HG03103 (cell line): Measurements from ENCODE around the gene LRP1.

Experiments used
- ATAC-seq: cut with Tn5 transposase; IDR thresholded peaks from one replicate; pipeline ENCODE4 v1.9.1; 2021; ENCODE audit warnings: low read depth; ENCODE audit not compliant: unreplicated experiment

Gene LRP1

GRCh38 chr12:57241402-57242310, 113.4 kb downstream of the LRP1 start:
- no peak for ATAC-seq

GRCh38 chr12:57242329-57242690, 114.0 kb downstream of the LRP1 start:
- no peak for ATAC-seq

DNA sequence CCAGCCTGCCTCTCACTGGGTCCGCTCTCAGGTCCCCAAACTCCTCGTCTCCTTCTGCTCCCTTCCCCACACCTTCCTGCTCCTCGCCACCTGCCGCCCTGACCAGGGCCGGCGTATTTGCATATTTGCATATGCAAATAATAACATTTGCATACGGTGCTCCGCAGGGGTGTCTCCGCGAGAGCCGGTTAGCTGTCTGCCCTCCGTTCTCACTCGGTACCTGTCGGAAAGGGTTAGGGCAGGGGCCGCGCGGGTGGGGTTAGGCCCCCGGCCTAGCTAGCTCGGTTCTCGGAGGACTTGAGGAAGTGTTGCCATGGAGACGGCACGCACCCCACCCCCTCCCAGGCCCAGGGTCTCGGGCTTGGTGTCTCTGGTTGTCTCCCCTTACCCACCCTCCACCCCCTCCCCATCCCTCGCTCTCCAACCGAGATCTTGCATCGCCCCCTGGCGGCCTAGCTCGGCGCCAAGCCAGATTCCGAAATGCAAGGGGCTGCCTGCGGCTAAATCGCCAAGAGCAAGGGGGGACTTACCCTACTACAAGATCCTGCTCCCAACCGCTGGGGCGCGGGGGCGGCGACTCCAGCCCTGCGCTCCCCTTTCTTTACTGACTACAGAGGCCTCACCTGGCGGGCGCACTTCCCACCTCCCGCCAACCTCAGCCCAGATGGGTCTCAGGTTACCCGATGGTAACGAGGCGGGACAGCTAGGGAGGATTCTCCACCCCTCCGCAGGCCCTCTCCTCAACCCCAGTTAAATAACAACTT, 114.6 kb downstream of the LRP1 start:
- ATAC-seq, result no peak

DNA sequence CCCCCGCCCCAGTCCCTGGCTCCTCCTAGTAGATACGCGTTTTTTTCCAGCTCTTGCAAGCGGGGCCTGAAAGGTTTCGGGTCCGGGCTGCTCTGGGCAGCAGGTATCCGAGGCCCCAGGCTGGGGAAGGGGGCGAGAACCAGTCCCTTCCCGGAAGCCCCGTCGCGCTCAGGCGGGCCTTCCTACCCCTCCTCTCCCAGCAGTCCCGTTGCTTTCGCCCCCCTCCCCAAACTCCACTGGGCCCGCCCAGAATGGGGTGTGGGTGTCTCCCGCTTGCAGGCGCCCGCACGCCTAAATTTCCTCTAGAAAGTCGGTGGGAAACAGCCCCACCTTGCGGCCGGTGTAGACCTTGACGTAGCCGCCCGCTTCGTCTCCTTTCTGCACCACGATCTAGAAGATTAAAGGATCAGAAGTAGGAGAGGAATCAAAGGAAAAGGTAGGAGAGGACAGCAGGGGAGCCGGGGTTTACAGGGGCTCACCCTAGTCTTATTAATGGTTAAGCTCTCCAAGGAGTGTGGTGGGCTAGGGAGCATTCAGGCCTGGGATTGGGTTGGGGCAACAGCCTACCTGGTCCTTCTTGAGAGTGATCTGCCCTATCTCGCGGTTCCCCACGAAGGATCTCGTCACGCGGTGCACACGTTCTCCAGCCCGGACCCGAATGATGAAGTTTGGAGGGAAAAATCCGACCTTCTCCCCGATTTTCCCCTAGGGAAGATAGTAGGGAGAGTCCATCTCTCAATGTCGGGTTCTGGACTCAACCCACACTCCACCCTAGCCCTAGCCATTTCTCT, 115.4 kb downstream of the LRP1 start:
- no peak for ATAC-seq

DNA sequence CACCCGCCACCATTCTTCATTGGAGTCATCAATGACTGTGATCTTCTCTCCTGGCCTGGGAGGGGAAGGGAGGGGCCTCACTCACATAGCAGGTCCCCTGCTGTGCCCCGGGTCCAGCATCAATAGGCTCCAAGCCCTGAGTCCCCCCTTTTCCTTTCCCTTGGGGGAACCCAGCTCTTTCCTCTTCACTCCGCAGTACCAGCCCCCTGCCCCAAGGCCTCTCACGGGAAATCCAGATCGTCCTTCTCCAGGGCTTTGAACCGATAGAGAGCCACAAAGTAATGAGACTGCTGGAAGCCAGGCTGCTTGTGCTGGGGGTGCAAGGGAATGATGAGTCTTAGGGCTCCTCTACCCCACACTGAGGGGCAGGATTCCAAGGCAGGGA, 116.0 kb downstream of the LRP1 start:
- ATAC-seq, result no peak

- no peak for ATAC-seq
Measured at GRCh38 chr12:57247041-57247440, 118.8 kb downstream of the LRP1 start.

- ATAC-seq, result no peak
Measured at GRCh38 chr12:57248934-57249742, 120.9 kb downstream of the LRP1 start.

- ATAC-seq, result no peak
Measured at GRCh38 chr12:57250541-57250940, 122.3 kb downstream of the LRP1 start.

DNA sequence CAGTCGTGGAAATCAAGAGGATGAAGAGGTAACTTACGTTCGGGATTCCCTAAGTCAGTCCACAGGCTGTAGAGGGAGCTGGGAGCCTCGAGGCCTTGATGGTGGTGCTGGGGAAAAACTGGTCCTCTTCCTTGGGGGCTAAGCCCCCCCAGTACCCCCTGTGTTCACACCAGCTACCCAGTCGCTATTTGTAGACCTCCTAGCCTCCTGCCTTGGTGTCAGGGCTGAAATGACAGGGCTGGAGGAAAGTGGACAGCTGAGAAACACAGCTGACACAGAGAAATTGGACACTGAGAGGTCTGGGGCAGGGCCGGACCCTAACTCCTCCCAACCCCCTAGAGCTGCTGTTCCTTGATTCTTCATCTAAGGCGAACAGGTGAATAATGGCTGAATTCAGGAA, 122.7 kb downstream of the LRP1 start, which contains the start of gene STAC3:
Gene STAC3, minus strand, starts transcription at position 232 of the 400 bp plus-strand sequence. CDS start 1,551 bp downstream, outside the sequence.
- ATAC-seq, result no peak

- ATAC-seq, result no peak
Measured at GRCh38 chr12:57254506-57255280, 126.4 kb downstream of the LRP1 start.

DNA sequence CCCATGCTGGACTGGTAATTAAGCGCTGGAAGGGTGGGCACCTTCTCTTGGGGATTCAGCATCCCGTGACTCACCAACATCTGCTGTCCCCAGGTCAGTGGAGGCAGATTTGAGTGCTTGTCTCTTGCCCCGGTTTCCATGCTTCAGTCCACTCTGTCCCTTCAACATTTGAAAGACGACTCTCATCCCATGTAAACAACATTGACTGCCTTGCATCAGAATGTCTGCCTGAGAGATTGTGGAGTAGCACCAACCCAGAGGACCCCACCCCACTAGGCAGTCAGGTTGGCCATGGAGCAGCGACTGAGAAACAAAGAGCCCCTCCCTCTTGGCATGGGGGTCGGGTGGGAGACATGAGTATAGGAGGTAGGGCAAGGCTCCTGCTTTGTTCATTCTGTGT, 127.6 kb downstream of the LRP1 start:
- ATAC-seq, result no peak

- ATAC-seq, result no peak
Measured at GRCh38 chr12:57258977-57259970, 131.0 kb downstream of the LRP1 start.

- no peak for ATAC-seq
Measured at GRCh38 chr12:57260366-57260765, 132.1 kb downstream of the LRP1 start.

DNA sequence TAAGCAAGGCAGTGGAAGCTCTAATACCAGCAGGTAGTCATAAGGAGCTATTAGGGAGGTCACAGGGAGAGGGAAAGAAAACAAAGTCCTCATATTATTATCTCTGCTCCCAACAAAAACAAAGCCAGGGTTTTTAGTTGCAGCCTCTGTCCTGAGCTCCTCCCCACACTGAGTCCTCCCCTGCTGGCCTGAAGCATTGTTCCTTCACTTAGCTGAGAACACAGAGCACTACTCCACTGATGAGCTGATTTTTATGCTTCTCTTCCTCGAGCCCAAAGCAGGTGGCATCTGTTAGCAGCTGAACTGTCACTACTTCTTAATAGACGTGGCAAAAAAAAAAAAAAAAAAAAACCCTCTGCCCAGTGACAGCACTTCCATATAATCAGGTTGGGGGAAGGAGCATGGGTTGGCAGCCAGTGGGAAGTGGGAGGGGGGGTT, 133.2 kb downstream of the LRP1 start:
- ATAC-seq, result no peak

DNA sequence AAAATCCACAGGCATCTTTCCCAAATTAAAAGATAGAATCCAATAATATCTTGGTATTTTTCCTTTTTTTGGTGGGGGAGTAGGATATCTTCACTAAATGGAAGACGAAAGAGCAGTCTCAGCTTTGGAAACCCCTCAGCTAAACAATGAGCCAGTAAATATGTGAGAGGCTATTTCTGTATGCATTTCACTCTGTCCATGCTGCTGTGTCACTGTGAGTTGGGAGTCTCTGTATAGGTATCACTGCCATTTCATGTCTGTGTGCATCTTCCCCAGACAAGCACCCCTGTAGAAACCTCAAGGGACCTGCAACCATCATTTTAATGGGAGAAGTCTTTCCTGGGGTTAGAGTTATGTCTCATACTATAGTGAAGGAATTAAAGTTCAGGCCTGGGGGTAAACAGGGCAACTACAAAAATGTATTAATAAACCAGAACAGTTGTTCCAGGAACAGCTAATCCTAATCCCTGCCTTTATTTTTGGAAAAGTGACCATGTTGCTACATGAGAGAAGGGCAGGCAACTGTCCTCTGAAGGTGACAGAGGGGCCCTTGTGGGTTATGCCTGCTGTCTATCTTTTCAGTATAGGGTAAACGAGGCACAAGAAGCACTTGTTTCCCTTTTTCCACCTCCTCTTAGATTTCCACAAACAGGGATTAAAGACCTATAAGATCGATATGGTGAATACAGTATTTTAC, 134.0 kb downstream of the LRP1 start:
- ATAC-seq, result no peak
